HG02588 (cell line): Measurements from ENCODE around the gene CCK.
"Not testable (repeated sequence)": the region's sequence is repeated elsewhere in the genome, so short reads cannot be mapped to it uniquely, and the experiment has no call there.

Experiments used
- ATAC-seq: cut with Tn5 transposase; IDR thresholded peaks from one replicate; pipeline ENCODE4 v1.9.1; 2021; ENCODE audit warnings: mild to moderate bottlenecking, moderate library complexity; ENCODE audit not compliant: unreplicated experiment

The CCK gene, protein sequence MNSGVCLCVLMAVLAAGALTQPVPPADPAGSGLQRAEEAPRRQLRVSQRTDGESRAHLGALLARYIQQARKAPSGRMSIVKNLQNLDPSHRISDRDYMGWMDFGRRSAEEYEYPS

DNA sequence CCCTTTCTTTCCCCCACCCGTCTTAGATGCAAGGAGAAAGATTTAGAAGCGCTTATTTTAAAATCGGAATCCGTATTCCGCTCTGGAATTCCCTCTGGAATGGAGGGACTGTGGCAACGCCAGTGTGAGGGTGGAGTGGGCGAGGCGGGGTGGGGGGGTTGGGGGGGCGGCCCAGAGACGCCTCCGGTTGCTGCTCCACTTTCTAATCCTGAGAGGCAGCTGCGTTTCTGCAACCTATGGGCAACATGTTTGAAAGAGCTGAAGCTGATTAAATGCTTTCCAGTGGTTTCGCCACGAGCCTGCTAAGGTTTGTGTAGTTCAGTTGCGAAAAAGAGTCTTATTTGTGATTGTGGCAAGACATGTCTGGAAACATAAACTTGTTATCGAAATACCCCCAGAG, at the start of gene CCK:
CCK (minus strand) TSS at position 101 of the 400 bp plus-strand sequence. CDS start 2,555 bp downstream, outside the sequence.
- ATAC-seq = no peak

DNA sequence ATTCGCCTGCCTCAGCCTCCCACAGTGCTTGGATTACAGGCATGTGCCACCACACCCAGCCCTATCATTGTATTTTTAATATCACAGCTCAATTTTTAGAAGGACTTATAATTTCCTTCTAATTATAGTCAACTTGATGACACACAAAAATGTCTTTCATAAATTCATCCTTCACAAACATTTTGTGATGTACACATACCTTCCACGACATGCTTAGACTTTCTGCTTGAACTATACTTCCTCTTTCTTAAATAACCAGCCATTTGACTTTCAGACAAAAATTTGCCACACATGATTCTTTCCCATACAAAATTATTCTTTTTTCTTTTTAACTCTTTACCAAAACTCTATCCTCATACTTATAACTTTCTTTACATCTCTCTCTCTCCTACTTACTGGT, 48.4 kb upstream of the CCK start:
- ATAC-seq = no peak

DNA sequence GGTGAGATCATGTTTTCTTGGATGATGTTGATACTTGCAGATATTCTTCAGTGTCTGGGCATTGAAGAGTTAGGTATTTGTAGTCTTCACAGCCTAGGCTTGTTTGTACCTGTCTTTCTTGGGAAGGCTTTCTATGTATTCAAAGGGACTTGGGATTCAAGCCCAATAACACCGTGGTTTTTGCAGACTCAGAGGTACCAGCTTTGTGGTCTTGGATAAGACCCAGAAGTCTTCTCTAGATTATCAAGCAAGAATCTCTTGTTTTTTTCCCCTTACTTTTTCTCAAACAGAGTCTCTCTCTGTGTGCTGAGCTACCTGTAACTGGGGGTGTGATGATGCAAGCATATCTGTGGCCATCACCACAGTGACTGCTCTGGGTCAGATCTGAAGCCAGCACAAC, 42.7 kb upstream of the CCK start:
- no peak for ATAC-seq

DNA sequence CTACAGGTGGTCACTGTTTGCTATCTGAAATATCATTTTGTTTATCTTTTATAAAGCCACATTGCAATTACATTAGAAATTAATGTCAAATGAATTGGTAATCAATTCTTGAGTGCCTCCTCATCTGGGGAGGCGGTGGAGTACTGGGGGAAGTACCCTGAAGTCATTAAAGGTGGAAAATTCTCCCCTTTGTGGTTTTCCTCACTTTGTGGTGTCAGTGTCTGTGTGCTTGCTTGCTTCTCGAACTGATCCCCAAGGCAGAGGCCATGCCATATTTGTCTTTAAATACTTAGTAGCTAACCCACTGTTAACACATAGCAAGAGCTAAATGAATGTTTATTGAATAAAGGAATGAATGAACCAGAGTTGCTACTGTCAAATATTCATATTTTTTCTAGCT, 40.5 kb upstream of the CCK start:
- ATAC-seq = no peak

DNA sequence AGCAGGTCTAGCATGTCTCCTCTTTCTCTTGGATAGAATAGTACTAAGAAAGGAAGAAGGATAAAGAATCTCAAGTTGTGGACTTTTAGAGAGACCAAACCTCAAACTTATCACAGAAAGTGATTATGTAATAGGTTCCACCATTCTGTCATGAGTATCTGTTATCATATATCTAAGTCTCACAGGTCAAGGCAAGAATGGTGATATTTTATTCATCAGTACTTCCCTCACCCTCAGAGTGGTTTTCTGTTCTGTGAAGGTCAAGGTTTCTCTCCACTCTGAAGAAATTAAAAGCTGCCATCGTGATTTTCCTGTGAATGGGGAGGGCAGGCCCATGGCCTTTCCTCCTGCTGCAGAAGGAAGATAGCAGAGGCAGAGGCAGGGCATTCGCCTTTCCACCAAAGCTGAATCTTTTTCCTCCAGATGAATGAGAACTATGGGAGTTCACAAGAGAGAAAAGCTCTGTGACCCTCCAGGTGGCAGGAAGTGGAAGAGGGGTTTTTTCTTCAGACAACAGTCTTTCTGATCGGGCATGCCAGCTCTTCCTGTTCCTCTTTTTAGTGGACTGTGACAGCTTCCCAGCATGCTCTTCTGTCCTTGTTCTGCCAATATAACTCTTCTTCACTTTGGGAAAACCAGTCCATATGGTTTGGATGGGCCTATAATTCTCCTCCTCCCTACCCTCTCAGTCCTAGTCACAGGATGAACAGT, 37.1 kb upstream of the CCK start:
- peak; percentile 73 for ATAC-seq

DNA sequence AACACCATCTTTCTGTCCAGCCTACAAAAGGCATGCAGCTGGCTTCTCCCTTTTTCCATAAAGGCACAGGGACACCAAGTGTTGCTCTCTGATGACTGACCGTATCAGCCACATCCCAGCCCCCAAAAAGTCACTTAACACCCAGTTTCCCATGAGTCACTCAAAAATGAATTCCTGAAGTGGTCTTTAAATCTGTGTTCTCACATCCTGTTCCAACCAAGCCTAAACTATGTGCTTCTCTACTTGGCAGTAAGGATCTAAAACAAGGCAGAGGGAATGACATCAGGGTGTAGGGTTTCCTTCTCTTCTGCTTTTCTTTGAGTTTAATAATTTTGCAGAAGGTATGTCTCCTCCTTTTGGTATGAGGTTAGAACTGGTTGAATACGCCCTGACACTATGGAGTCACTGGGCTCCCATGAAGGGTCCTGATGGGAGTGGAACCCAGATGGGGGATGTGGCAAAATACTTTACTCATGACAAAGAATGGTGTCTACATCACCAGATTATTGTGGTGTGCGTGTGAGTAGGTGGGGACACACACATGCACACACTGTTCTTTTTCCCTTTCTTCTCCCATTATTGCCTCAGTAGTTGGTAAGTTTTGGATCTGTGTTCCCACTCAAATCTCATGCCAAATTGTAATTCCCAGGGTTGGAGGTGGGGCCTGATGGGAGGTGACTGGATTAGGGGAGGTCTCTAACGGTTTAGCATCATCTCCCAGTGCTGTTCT, 35.6 kb upstream of the CCK start:
- ATAC-seq = no peak

DNA sequence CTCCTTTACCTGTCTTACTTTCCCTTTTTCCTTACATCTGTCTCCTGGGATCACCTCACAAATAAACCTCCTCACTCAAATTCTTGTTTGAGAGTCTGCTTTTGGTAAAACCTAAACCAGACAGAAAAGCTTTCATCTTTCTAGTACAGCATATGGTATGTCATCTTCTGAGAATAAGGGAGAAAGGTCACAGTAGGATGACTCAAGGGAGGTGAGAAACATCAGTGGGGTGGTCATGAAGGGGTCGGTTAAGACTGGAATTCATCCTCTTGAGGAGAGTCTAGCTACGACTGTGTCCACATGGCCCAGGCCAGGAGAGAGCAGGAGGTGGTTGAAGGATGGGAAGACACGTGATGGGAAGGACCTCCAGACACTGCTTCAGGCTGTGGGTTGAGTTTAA, 34.8 kb upstream of the CCK start:
- no peak for ATAC-seq

DNA sequence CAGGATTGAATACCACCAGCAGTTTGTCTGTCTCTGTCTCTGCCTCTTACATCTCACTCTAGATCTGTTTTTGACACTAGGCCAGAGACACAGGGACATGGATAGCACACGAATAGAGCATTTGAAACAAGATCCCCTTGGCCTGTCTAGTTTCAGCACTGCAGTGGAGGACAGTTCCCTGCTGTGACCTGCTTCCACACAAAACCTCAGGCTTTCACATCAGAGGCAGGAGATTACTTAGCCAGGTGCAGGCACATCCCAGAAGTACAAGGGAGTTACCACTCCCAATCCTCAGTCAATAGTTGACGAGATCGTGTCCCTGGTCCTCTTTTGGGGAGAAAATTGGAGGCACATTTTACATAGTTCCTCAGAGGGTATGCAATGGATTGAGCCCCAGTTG, 34.0 kb upstream of the CCK start:
- ATAC-seq = no peak

DNA sequence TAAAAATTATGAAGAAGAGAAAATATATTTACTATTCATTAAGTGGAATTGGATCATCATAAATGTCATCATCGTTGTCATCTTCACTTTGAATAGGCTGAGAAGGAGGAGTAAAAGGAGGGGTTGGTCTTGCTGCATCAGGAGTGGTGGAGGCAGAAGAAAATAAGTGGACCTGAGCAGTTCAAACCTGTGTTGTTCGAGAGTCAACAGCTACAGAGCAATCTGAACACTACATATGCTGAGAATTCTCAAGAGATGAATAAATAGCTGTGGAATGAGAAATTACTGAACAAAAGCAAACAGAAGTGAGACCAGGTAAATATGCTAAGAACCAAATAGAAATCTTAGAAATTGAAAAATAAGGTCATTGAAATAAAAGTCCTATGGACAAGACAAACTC, 32.3 kb upstream of the CCK start:
- ATAC-seq = no peak

DNA sequence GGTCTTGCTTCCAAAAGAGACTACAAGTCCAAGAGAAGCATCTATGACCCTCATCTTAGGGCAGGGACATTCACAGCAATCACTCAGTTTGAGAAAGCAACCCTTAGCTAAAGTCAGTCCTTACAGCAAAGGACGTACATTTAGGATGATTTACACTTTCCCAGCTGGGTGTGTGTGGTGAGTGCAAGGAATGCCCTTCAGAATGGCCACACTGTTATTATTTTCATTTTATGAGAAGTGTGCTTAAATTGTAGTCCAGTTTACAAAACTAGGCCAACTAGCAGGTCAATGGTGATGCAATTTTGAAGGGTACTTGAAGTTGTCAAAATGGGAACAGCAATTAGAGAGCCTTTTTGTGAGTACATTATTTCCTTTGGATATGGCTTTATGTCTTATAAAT, 26.0 kb upstream of the CCK start:
- ATAC-seq = no peak

DNA sequence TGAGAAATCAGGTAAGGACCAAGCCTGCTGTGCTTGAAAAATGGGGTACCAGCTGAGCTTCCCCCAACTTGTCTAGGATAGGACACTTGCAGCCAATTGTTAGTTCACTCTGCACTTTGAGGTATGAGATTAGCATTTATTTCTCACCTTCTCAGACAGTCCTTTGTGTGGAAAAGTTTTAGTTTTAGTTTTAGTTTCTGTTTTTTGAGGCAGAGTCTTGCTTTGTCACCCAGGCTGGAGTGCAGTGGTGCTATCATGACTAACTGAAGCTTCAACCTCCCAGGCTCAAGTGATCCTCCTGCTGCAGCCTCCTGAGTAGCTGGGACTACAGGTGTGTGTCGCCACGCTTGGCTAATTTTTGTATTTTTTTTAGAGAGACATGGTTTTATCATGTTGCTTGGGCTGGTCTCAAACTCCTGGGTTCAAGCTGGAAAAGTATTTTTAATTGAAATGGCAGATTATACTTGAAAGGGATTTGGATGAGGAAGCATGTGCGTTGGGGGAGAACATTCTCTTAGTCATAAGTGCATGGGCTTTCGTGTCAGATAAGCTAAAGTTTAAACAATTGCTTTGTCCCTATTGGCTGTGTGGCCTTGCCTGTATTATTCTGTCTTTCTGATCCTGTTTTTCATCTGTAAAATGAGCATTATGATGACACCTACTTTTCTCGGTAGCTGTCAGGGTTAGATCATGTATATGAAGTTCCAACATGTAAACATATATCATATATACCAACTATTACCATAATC, 25.2 kb upstream of the CCK start:
- no peak for ATAC-seq

DNA sequence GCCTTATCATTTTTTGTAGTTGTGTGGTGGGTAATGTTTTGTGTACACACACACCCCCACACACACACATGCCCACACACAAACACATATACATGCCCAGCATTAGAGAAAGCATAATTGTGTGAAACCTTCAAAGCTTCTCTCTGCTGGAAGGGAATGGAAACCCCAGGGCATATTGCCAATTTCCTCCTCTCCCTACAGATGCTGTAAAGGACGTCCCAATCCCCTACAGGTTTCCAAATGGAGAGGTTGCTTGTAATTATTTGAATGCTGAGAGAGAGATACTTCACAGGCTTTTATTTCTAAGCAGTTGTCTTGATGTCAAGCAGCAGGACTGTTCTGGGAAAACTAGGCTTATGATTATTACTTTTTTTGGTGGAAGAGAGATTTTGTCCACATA, 23.0 kb upstream of the CCK start:
- ATAC-seq = no peak

DNA sequence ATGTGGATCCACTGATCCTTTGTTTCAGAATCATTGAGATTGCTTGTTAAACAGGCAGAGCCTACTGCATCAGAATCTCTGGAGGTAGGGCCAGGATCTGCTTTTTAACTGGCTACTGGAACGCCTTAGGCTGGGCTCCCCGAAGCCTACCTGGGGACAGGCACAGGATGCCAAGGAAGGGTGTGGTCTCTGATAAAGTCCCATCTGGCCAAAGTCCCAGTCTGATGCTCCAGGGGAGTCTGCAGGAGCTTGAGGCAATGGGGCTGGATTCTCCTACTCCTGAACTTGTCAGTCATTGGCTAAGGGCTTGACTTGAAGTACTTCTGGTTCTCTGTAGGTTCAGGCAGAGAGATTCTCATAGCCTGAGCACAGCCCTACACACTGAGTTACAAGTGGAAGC, 22.4 kb upstream of the CCK start:
- no peak for ATAC-seq

DNA sequence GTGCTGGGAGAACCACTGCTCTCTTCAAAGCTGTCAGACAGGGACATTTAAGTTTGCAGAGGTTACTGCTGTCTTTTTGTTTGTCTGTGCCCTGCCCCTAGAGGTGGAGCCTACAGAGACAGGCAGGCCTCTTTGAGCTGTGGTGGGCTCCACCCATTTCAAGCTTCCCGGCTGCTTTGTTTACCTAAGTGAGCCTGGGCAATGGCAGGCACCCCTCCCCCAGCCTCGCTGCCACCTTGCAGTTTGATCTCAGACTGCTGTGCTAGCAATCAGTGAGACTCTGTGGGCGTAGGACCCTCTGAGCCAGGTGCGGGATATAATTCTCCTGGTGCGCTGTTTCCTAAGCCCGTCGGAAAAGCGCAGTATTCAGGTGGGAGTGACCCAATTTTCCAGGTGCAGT, 21.4 kb upstream of the CCK start:
- ATAC-seq = not testable (repeated sequence)

DNA sequence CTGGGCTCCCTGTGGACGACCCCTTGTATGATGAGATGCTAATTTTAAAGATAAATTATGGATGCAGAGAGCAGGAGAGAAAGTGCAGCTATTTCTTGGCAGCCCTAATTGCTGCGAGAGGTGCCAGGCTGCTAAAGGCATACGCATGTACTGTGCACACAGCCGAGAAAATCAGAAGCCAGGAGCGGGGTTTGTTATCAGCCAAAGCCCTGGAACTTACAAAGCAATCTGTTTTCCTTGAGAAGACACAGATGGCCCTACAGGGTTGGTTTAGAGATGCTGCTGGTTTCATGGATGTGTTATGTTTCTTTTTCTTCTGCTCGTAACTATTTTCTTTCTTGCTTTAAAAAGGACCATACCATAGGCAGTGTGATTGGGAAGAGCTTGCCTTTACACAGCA, 11.7 kb upstream of the CCK start:
- no peak for ATAC-seq

DNA sequence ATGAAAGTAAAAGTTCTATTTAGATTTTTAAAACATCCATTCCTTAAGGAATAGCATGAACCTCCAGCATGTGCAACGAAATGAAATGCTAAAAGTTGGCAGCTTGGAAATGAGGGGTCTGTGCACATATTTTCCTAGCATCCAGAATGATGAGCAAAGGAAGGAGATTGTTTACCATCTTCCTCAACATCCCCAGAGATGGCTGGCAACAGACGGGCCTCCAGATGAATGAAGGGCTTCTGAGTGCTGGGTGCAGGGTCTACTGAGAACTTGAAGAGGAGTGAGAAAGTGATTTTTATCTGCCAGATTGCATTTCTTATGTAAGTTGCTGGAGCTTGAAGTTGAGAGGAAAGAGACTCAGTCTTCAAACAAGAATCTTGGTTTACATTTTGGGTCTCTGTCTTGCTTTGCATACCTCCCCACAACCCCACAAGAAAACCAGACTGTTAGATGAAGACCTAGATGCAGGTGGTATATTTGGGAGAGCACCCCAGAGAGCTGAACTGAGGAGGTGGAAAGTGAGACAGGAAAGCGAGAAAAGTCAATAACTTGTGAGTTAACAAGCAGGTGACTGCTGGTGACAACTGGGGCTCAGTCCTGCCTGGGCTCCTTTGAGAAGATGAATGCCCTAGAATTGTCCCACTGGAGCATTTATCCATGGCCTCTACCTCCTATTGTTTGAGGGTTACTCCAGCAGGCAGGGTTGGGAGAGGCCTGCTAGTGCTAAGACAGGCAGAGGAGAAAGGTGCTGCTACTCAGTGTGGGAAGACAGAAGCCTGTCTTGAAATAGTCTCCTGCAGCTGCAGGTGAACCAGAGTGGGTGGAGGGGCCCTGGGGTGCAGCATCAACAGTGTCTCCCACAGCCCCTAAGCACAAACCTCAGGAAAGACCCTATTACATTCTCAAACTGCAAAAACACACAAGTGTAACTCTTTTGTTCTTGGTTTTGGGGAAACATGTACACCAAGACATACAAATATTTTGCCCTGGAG, 10.5 kb upstream of the CCK start:
- peak; percentile 86 for ATAC-seq

DNA sequence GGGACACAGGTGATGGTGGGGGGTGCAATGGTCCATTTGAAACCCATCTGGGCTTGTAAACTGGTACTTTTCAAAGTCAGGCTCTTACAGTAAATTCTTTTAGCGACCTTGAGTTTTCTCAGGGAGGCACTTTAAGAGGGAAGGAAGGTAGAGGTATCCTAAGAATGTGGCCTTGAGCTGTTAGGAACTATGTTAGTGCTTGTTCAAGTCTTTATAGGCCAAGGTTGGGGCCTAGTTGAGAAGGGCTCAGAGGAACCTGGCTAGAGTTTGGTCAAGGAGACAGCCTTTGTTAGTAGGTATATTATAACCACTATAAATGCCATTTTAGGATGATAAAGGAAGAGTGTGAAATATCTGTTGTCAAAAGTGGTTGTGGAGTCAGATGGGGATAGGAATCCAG, 9.2 kb upstream of the CCK start:
- ATAC-seq = no peak

DNA sequence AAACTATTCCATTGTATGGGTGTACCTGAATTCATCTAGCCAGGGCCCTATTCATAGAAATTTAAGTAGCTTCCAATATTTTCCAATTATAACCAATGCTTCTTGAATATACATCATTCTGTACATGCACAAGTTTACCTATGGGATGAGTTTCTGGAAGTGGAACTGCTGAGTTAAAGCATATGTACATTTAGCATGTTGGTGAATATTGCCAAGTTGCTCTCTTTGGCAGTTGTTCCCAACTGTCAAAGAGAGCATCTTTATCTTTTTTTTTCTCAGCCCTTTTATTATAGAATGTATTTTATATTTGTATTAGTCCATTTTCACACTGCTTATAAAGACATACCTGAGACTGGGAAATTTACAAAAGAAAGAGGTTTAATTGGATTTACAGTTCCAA, 8.3 kb upstream of the CCK start:
- no peak for ATAC-seq

DNA sequence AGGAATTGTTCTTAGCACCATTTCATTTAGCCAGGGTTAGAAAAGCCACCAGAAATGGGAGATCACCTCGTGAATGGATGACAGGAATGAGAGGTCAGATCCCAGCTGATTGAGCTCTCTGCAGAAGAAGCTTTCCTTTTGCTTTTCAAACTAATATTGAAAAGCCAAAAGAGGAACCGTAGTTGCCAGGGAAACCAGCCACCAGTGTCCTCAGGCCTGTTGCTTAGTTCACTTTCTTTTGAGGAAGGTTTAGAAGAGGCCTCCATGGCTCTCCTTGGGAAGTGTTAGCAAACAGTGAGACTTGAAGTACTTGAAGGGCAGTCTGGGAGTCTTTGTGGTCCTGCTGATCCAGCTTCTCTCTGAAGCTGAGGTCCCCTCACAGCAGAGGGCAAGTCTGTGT, 7.4 kb upstream of the CCK start:
- no peak for ATAC-seq

DNA sequence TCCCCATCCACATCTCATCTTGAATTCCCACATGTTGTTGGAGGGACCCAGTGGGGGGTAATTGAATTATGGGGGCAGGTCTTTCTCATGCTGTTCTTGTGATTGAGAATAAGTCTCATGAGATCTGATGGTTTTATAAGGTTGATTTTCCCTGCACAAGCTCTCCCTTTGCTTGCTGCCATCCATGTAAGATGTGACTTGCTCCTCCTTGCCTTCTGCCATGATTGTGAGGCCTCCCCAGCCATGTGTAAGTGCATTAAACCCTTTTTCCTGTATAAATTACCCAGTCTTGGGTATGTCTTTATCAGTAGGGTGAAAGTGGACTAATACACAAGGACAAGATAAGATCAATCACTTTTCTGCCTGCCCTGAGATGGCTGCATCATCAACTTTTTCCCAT, 5.8 kb upstream of the CCK start:
- no peak for ATAC-seq

DNA sequence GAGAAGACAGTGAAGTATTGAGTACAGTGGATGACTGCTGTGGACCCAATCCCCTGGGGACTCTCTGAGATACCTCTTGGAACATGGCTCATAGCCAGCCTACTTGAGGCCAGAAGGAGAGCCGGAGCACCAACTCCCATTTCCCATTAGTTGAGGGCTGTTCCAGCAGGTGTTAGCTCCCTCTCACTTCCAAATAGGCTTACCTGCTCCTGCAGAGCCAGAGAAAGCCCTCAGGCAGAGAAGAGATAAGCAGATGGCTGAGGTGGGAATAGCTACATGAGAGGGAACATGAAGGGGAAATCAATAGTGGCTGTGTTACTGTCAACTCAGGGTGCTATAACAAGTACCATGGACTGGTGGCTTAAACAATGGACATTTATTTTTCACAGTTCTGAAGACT, 4.6 kb upstream of the CCK start:
- ATAC-seq = no peak
